RWPE2 (cell line): ENCODE data around the gene CD109.

Experiments used
- ATAC-seq: fragments of 200-7000 bp; cut with Tn5 transposase; 3 replicates; pipeline ENCODE4 v1.9.1; 2021; ENCODE audit warnings: low read depth
- DNase-seq: peaks from one replicate; pipeline ENCODE4 v3.0.0-alpha.2; 2020; ENCODE audit warnings: low spot score
- H3K27ac ChIP-seq: fragments of 450-650 bp; 2 replicates; pipeline ENCODE4 v1.5.1; 2017; ENCODE audit warnings: mild to moderate bottlenecking; ENCODE audit not compliant: poor library complexity, severe bottlenecking
- H3K27me3 ChIP-seq: fragments of 250-450 bp; sonication (Bioruptor Pico); 2 replicates; pipeline ENCODE4 v1.5.1; 2021; ENCODE audit warnings: mild to moderate bottlenecking, moderate library complexity; ENCODE audit not compliant: insufficient read depth, poor library complexity, severe bottlenecking
- H3K36me3 ChIP-seq: fragments of 250-450 bp; sonication (Bioruptor Pico); 2 replicates; pipeline ENCODE4 v1.5.1; 2020; ENCODE audit warnings: low read depth, mild to moderate bottlenecking, moderate library complexity
- H3K4me1 ChIP-seq: fragments of 250-450 bp; sonication (Bioruptor Pico); 2 replicates; pipeline ENCODE4 v1.5.1; 2021; ENCODE audit warnings: mild to moderate bottlenecking, moderate library complexity; ENCODE audit not compliant: insufficient read depth, poor library complexity, severe bottlenecking
- H3K4me3 ChIP-seq: fragments of 250-450 bp; sonication (Bioruptor Pico); 2 replicates; pipeline ENCODE4 v1.5.1; 2021; ENCODE audit warnings: mild to moderate bottlenecking, moderate library complexity; ENCODE audit not compliant: severe bottlenecking
- H3K9me3 ChIP-seq: fragments of 250-450 bp; sonication (Bioruptor Pico); 2 replicates; pipeline ENCODE4 v1.5.1; 2021; ENCODE audit warnings: mild to moderate bottlenecking, moderate library complexity; ENCODE audit not compliant: severe bottlenecking
- TF ChIP-seq, protein P1 (sequence below): fragments of 450-650 bp; IDR thresholded peaks from one replicate; pipeline ENCODE4 v1.5.1; 2017; ENCODE audit warnings: mild to moderate bottlenecking, moderate library complexity; ENCODE audit not compliant: poor library complexity, severe bottlenecking

Gene CD109

GRCh38 chr6:73768558-73768957, 72.6 kb downstream of the CD109 start:
- TF ChIP-seq, protein P1, sequence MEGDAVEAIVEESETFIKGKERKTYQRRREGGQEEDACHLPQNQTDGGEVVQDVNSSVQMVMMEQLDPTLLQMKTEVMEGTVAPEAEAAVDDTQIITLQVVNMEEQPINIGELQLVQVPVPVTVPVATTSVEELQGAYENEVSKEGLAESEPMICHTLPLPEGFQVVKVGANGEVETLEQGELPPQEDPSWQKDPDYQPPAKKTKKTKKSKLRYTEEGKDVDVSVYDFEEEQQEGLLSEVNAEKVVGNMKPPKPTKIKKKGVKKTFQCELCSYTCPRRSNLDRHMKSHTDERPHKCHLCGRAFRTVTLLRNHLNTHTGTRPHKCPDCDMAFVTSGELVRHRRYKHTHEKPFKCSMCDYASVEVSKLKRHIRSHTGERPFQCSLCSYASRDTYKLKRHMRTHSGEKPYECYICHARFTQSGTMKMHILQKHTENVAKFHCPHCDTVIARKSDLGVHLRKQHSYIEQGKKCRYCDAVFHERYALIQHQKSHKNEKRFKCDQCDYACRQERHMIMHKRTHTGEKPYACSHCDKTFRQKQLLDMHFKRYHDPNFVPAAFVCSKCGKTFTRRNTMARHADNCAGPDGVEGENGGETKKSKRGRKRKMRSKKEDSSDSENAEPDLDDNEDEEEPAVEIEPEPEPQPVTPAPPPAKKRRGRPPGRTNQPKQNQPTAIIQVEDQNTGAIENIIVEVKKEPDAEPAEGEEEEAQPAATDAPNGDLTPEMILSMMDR, result no peak
- DNase-seq, result no peak
- peaks cover 5% of the 10 kb centered on the region for H3K4me1 ChIP-seq
- H3K4me3 ChIP-seq, result no peak overlapping the region
- ATAC-seq, result no peak
- H3K27me3 ChIP-seq, result no peaks in the 10 kb centered on the region
- no peaks in the 10 kb centered on the region for H3K9me3 ChIP-seq
- H3K27ac ChIP-seq, result no peak overlapping the region
- peaks cover 78% of the 10 kb centered on the region for H3K36me3 ChIP-seq

- ATAC-seq, result no peak
Observed at GRCh38 chr6:73769976-73770375, 74.0 kb downstream of the CD109 start.

GRCh38 chr6:73774311-73774774, 78.3 kb downstream of the CD109 start:
- Histone ChIP-seq H3K36me3 (peaks cover 32% of the 10 kb centered on the region), H3K27ac (peak overlapping the region; percentile 43), H3K4me3 (no peak overlapping the region), H3K27me3 (no peaks in the 10 kb centered on the region), H3K9me3 (no peaks in the 10 kb centered on the region), H3K4me1 (peaks cover 12% of the 10 kb centered on the region)
- DNase-seq (no peak), ATAC-seq (peak; percentile 95)
- TF ChIP-seq, protein P1, result no peak

More at GRCh38 chr6:73769976-73770375, 74.0 kb downstream of the CD109 start:
- TF ChIP-seq, protein P1, result no peak
- H3K36me3 ChIP-seq, result peaks cover 70% of the 10 kb centered on the region
- no peak for DNase-seq
- H3K27ac ChIP-seq, result no peak overlapping the region
- H3K27me3 ChIP-seq, result no peaks in the 10 kb centered on the region
- H3K9me3 ChIP-seq, result no peaks in the 10 kb centered on the region
- H3K4me3 ChIP-seq, result no peak overlapping the region
- peaks cover 12% of the 10 kb centered on the region for H3K4me1 ChIP-seq

- TF ChIP-seq, protein P1, result no peak
- no peak for DNase-seq
Observed at GRCh38 chr6:73779943-73780342, 83.9 kb downstream of the CD109 start.

GRCh38 chr6:73782911-73783310, 86.9 kb downstream of the CD109 start:
- no peak for DNase-seq
- Histone ChIP-seq H3K36me3 (peaks cover 76% of the 10 kb centered on the region), H3K4me3 (no peak overlapping the region), H3K27ac (no peak overlapping the region), H3K4me1 (peaks cover under 1% of the 10 kb centered on the region), H3K9me3 (no peaks in the 10 kb centered on the region), H3K27me3 (no peaks in the 10 kb centered on the region)
- TF ChIP-seq, protein P1, result no peak
- ATAC-seq, result no peak

More at GRCh38 chr6:73779943-73780342, 83.9 kb downstream of the CD109 start:
- Histone ChIP-seq H3K36me3 (peaks cover 47% of the 10 kb centered on the region), H3K4me1 (no peaks in the 10 kb centered on the region), H3K27ac (no peak overlapping the region), H3K9me3 (no peaks in the 10 kb centered on the region), H3K4me3 (no peak overlapping the region), H3K27me3 (no peaks in the 10 kb centered on the region)
- no peak for ATAC-seq
